NCI-H82 treated with DMSO at 0.1 percent for 48 hours (cell line): ENCODE results near the gene MB21D2.

Experiments used
- DNase-seq: peaks from one replicate; lab custom pipeline; 2025; ENCODE audit not compliant: unreplicated experiment; lab: John Stamatoyannopoulos, UW

MB21D2 gene

DNA sequence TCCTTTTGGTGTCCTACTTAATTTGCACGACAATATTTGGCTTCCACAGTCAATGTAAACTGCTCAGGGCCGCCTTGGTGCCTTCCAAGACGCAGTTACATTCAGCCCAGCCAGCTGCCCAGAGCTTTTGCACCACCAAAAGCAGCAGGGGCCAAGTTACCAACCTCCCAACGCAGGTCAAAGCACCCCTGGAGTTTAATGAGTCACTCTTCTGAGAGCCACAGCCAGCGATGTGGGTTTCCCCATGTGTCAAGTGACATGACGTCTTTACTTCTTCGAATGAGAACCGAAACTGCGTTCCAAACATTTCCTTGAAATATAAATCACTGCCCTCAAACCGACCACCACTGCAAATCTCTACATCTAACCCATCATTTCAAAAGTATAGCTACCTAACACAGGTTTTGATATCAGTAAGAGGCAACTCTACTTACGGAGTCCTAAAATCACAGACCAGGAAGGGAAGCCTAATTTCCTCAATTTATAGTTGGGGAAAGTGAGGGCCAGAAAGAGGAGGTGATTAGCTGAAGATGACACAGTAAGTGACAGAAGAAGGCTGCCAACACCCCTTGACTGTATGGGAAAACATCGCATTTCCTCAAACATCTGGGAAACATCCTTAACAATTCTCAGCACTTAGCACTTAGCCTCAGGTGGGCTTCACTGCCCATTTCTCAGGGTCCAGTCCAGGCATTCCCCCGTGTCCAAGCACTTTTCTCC, 24.5 kb downstream of the MB21D2 start:
- no peak for DNase-seq

DNA sequence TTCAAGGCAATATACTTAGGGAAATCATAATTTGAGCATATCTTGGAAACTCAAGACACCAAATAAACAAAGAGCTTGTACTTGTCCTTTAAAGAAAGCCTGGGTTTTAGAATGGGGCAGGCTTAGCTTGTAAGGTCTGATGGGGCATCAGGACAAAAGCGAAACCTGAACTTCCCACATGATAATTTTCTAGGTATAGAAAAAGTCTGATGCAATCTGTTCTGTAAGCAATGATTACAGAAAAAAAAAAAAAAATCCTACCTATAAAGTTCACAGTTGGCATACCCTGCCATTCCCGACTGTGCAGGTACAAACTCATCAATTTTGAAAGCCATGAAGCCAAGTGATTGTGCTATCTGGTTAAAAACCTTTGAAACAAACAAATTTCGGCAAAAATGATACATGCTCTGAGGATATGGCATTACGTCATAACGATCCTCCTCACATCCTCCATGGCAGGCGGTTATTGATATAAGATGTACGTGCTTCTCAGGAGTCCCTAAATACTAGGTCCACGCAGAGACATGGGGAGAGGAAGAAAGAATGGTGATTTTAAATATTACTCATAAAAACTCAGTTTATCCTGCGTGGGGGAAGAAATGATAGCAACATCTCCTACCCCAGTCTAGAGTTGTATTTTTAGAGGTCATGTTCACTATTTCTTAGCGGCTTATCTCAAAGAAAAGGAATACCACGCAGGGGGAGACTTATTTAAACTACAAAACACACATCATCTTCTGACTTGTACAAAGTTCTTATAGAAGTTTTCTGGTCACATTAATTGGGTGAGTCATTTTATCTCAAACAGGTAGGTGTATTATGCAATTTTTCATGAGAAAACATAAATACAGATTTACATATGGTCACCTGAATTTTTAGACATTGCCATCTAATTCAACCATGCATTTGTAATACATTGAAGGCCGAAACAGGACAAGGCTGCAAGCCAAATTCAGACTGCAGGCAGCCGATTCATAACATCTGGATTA, 27.0 kb downstream of the MB21D2 start:
- DNase-seq: no peak

DNA sequence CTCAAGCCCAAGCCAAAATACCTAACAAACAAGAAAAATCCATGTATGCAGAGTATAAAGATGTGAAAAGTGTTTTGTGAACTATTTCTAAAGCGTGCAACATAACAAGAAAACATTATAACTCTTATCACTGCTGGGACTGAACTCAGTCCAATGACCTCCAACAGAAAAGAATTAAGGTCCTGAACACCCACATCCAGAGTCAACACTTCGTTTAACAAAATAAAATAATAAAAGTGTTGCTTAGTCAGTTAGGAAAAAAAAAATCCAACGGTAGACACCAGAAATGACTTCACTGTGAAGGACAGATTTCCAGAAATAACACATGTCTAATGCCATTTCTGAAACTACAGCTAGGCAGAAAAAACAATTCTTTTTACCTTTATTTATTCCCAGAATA, 28.0 kb downstream of the MB21D2 start:
- no peak for DNase-seq

DNA sequence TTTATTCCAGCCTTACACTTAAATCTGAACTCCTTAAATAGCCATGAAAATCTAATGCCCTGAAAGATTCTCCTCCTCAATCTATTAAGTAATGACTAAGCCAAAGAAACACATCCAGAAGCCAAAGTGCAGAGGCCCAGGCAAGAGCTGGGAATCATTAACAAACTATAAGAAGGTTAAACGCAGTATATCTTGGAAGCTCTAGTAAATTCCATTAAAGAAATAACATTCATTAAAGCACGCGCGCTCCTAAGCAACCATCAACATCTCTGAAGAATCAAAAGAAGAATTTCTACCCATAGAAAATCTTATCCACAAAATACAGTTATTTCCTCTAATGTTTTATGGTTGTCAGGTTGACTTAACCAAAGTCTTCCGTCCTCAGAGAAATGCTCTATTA, 29.5 kb downstream of the MB21D2 start:
- no peak for DNase-seq

DNA sequence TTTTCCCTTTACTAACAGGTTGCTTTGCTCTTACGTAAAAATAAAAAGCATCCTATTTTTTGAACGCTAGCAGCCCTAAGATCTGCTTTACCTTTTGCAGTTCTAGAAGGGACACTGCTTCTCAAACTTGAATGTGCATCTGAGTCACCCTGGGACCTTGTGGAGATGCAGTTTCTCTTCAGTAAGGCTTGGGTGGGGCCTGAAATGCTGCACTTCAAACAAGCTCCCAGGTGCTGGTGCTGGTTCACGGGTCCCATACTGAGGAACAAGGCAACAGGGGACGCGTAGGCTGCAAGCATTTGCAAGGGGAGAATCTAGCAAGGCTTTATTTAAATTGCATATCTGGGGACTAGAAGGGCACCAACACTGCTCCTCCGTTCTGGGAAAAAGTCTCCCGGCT, 30.0 kb downstream of the MB21D2 start:
- no peak for DNase-seq

DNA sequence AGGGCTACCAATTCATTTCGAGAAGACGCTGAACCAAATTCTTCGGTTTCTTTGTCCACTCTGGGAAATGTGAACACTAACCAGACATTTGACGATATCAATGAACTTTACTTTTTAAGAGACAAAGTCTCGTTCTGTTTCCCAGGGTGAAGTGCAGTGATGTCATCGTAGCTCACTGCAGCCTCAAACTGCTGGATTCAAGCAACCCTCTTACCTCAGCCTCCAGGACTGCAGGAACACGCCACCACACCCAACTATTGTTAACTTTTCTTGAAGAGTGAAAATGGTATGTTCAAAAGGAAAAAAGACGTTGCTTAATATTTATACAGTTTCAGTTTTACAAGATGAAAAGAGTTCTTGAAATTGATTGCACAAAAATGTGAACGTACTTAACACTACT, 30.6 kb downstream of the MB21D2 start:
- no peak for DNase-seq

DNA sequence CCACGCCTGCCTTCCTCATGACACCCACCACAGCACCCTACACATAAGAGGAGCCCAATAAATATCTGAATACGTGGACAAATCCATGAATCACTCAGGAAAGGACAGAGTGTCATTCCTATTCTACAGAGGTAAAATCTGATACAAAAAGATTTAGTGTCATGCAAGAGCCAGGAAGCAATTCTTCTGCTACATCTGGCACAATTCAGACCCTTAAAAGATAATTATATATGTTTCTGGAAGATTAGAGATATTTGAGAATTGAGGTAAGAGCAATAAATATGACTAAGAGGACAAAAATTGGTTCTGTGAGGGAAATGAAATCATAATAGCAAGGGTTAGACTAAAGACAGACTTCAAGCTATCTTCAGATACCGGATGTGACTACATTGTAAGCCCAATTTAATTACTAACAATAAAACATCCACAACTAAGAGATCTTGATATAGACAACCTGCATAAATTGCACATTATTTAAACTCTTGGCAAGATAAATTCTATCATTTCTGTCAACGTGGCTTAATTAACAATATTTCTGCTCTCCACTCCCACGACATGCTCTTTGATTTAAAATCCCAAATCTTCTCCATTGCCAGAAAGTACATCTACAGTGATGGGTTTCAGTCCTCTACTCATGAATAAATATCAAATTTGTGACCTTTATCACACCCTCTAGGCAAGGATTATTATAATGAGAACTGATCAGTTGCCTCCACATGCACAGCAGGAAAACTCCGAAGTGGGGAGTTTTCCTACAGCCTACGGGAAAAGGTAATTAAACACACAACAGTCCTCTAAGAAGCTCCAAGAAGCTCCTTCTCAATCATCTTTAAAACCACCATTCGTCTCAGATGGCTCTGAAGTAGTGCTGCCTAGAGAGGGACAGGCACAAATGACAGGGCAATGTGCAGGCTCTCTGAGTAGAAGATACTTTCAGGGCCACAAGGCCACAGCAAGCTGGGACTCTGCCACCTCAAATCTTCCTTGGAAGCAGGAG, 32.6 kb downstream of the MB21D2 start:
- no peak for DNase-seq

DNA sequence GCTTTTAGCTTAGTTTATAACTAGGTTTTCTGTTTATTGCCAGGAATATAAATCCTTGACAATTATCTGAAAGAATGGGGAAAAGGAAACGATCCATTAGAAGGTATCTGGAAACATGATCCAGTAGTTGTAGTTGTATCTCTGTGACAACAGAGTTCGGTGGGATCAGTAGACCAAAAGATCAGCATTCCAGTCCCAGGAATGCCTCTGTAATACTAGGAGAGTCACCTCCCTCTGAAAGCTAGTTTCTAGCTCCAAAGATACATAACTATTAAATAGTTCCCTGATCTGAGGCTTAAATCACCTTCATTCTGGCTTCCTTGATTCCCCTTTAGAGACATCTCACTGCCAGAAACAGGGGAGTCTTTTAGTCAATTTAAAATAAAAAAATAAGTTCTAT, 34.1 kb downstream of the MB21D2 start:
- DNase-seq: no peak

DNA sequence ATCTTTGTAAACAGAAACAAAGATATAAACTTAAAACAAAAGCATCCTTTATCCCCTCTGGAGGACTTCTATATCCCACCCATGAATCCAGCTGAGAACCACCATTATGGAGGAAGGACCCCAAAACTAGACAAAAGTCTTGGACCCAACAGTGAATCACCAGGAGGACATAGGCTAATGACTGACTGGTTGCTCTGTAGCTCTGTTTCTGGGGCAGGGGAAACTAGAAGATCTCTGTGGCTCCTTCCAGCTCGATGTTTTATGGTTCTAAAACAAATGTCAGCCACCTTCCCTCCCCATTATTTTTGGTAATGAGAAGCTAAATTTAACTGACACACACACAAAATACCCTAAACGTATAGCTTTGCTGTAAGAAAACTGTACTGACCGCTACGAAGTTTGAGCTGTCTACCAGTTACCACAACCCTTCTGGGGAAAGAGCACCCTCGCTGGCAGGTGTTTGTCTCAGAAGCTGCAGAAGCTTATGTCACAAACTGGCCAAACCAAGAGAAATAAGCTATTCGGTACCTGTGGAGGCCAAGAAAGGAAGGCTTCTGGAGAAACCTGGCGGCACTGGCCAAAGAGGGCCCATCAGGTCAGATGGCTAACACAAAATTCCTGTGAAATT, 36.4 kb downstream of the MB21D2 start:
- DNase-seq: no peak

DNA sequence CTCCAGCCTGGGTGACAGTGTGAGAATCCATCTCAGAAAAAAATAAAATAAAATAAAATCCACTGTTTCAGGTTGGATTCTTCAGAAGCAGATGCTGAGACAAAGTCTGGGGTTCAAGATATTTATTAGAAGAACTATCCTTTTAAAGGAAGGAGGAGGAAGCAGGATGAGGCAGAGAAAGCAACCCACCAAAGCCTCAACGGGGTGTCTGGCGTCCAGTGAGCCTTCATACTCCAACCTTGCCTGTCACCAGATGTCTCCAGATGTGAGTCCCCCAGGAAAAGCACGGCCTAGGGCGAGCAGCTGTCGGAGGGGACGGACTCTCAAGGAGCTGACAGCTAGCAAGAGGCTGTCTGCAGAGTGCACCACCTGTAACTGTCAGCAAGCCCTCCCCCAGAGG, 37.3 kb downstream of the MB21D2 start:
- no peak for DNase-seq

DNA sequence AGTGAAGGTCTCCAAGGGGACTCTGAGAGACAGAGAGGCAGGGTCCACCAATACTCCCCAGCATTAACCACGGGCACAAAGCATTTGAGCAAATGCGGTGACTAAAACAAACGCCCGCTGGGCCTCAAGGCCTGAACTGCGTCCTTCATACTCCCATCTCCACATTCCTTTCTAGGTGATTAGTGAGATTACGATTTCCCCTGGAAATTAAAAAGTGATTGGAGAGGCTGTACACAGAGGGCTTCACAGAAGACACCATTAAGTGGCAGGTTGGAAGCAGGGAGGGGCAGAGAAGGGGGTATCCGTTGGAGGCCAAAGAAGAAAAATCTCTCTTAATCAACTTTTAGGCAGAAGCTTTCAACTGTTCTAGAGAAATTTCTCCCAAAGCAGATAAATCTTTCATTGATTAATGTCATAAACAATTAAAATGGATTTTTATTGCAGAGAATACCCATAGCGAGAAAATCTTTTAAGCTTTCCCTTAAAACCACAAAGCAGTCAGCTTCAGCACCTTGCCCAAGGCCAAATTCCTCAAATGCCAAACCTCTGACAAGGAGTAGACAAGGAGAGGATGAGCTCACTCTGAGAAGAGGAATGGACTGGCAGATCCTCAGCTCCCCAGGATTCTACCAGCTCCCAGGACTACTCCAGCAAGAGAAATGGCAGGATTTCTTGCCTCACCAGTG, 38.2 kb downstream of the MB21D2 start:
- no peak for DNase-seq

DNA sequence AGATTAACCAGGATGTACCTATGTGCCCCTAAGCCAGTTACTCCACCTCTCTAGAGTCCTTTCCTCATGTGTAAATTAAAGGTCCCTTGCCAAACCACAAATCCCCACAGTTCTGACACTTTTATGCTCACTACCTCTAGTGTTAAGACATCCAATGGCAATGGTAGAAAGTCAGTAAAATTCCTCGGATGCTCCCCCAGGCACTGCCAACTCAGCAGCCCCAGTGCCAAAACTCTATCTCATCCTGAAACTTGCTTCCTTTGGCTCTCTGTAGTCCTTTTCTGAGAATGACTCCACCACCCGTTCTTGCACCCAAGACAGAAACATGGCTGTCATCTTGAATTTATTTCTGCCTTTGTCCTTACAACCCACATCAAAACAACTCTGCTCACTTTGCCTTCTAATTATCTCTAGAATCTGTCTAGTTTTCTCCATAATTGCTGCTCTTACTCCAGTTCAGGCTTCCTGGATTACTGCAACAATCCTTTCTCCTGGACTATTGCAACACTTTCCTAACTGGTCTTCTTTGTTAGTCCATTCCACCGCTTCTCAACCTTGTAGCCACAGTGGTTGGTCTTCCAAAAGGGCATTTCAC, 41.6 kb downstream of the MB21D2 start:
- DNase-seq: no peak

DNA sequence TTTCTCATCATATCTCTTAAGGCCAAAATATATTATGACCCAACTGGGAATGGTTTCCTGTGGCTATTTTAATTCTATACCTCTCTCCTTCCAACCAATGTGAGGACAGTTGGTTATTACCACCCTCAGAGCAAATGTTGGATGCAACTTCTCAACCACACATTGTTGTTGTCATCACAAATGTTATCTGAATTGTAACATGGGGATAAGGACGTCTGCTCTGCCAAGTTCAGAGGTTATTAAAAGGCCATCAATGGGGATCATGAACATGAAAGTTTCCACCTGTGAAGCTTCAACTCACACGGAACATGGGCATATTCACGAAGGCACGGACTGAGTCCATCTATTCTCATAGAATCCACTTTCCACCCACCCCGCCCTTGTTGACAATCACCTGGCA, 46.8 kb downstream of the MB21D2 start:
- no peak for DNase-seq

DNA sequence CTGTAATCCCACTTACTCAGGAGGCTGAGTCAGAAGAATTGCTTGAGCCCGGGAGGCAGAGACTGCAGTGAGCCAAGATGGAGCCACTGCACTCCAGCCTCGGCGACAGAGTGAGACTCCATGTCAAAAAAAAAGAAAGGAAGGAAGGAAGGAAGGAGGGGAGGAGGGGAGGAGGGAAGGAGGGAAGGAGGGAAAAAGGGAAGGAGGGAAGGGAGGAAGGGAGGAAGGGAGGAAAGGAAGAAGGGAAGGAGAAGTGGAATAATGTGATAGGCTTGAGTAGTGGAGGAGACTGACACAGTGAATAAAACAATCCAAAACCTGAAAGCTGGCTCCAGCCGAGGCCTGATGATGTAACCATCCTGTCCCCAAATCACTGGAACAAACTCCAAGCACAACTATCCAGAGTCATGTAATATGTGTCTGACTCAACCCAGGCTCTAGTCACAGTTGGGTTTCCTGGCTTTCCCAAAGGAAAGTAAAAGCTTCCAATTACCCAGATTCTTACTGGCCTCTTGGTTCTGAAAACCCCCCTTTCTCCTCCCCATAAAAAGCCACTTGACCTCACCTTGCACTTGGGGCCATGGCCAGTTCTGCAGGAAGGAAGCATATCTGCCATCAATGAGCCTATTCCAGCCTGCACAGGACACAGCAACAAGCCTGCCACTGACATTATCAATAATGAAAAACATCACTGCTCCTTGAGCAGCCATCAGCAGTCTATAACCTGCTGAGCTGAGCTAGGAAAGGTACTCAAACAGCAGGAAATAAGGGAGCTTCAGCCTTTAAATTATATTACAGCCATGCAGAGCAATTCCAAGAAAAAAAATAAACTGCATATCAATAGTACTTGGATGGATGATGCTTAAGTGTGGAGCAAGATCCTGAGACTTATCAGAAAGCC, 48.3 kb downstream of the MB21D2 start:
- no peak for DNase-seq

DNA sequence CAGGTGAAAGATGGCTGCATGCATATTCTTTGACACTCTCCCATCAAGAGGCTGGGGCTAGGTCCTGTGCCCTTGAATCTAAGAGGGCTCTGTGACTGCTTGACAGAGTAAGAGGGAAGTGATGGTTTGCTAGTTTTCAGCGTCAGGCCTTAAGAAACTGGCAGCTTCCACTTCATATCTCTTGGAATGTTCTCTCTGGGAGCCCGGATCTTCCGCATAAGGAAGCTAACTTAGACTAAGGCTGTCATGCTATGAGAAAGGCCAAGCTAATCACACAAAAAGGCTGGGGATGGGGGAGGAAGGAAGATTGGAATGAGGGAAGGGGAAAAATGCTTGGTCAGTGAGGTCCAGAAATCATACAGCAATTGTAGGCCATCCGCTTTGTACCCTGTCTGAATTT, 50.0 kb downstream of the MB21D2 start:
- DNase-seq: no peak

DNA sequence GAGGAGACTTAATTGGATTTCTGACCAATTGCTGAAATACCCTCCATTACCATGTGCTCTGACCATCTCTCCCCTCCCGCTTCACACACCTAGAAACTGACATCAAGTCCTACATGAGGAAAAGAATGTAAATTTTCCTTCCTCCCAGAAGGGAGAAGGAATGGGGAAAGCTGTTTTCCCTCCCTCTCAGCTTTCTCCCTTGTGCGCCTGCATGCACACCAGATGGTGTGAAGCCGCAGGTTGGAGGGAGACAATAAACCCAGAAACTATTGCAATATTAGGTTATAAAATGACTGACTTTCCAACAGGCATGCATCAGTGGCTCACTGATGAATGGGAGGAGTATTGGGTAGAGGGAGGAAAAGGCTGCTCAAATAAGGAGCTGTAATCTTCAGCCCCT, 50.9 kb downstream of the MB21D2 start:
- DNase-seq: no peak

DNA sequence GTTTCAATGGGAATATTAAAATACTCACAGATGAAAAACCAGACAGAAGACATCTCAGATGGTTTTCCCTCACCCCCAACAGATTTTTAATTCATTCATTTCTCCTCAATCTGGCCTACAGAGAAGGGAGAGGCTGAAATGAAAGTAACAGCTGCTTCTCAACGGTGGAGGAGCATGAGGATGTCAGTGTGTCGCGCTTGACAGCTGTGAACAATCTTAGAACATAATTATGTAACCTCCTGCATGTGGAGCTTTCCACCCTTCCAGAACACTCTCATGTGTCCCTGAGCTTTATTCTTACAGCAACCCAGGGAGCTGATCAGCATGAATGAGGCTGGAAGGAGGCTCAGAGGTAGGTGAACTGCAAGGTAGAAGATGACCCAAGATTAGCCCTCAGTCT, 52.7 kb downstream of the MB21D2 start:
- DNase-seq: no peak

DNA sequence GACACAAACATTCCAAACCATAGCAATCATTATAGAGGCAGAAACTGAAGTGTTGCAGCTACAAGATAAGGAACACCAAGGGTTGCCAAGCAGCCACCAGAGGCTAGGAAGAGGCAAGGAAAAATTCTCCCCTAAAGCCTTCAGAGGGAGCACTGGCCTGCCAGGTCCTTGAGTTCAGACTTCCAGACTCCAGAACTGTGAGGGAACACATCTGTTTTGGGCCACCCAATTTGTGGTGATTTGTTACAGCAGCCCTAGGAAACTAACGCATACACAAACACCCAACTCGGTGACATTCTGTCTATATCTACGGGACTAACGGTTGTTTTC, 54.6 kb downstream of the MB21D2 start:
- no peak for DNase-seq
